A673 (cell line): ENCODE data around the gene STXBP5L. TPM values are rescaled to one million over a fixed set of nuclear protein-coding genes. Genes with fewer than 3 reads are reported as not detected.

Experiments used
- BruUV-seq: library from RNA; stranded (reverse); fragments of 400-500 nt; replicated peaks from 2 replicates; lab custom pipeline; 2021; lab: Mats Ljungman, UMichigan
- CTCF ChIA-PET: fragments of 300-600 bp; sonication (Branson Sonifier 250); formaldehyde crosslinking; loops from one replicate; lab custom pipeline; 2022; ENCODE audit warnings: antibody characterized with exemption; lab: Charles Lee
- POLR2A ChIA-PET: fragments of 300-600 bp; sonication (Branson Sonifier 250); formaldehyde crosslinking; loops from one replicate; lab custom pipeline; 2022; ENCODE audit warnings: antibody characterized with exemption; ENCODE audit not compliant: low non-redundant PET; lab: Charles Lee
- DNase-seq: peaks from one replicate; pipeline ENCODE4 v3.0.0-alpha.2; 2015; ENCODE audit warnings: low spot score
- H3K27ac ChIP-seq: fragments of 200-600 bp; sonication (generic); 2 replicates; pipeline ENCODE4 v1.5.1; 2016; ENCODE audit warnings: mixed run types, low read depth, mild to moderate bottlenecking, mixed read lengths, antibody characterized with exemption, low read length; ENCODE audit not compliant: poor library complexity, severe bottlenecking
- H3K27me3 ChIP-seq: fragments of 200-600 bp; sonication (generic); replicated peaks from 2 replicates; pipeline ENCODE4 v1.6.1; 2017; ENCODE audit warnings: mixed run types, low read depth, mild to moderate bottlenecking, mixed read lengths, antibody characterized with exemption, low read length; ENCODE audit not compliant: insufficient read depth, poor library complexity
- H3K36me3 ChIP-seq: fragments of 200-600 bp; sonication (generic); 2 replicates; pipeline ENCODE4 v1.6.1; 2016; ENCODE audit warnings: mixed run types, mild to moderate bottlenecking, mixed read lengths, antibody characterized with exemption, low read length; ENCODE audit not compliant: insufficient read depth, poor library complexity, severe bottlenecking
- H3K4me1 ChIP-seq: fragments of 200-600 bp; sonication (generic); 2 replicates; pipeline ENCODE4 v1.6.1; 2017; ENCODE audit warnings: mixed run types, mild to moderate bottlenecking, mixed read lengths, antibody characterized with exemption, low read length; ENCODE audit not compliant: insufficient read depth, poor library complexity, severe bottlenecking
- H3K4me3 ChIP-seq: fragments of 200-600 bp; sonication (generic); 2 replicates; pipeline ENCODE4 v1.5.1; 2016; ENCODE audit warnings: low read depth, mixed run types, mild to moderate bottlenecking, mixed read lengths, low read length; ENCODE audit not compliant: poor library complexity, severe bottlenecking
- H3K9me3 ChIP-seq: fragments of 200-600 bp; sonication (generic); 2 replicates; pipeline ENCODE4 v1.6.1; 2016; ENCODE audit warnings: mixed run types, low read depth, mild to moderate bottlenecking, mixed read lengths, antibody characterized with exemption, low read length; ENCODE audit not compliant: poor library complexity, severe bottlenecking
- EZH2 ChIP-seq: fragments of 200-600 bp; sonication (generic); IDR thresholded peaks from 2 replicates; pipeline ENCODE4 v1.6.1; 2017; ENCODE audit warnings: borderline replicate concordance, low read depth, mild to moderate bottlenecking, mixed read lengths, antibody characterized with exemption, low read length; ENCODE audit not compliant: poor library complexity, severe bottlenecking
- intact Hi-C: fragments of 100-400 bp; cut with micrococcal nuclease; formaldehyde crosslinking; loops from one replicate; pipeline ENCODE4 v1.10.0; 2022; ENCODE audit not compliant: unreplicated experiment
- total RNA-seq: library from RNA; stranded (reverse); gene quantifications from 2 replicates; pipeline ENCODE4 v1.2.3, GENCODE V29; 2021
- TF ChIP-seq, protein P1 (sequence below): fragments of 300-800, 200-600 bp; sonication (generic); conservative IDR thresholded peaks from 2 replicates; pipeline ENCODE4 v1.5.1; 2017; ENCODE audit warnings: low read depth, mild to moderate bottlenecking, antibody characterized with exemption, low read length, moderate library complexity, mixed read lengths

Gene STXBP5L
- total RNA-seq, 1 experiment from 2014 or later: not detected

DNA sequence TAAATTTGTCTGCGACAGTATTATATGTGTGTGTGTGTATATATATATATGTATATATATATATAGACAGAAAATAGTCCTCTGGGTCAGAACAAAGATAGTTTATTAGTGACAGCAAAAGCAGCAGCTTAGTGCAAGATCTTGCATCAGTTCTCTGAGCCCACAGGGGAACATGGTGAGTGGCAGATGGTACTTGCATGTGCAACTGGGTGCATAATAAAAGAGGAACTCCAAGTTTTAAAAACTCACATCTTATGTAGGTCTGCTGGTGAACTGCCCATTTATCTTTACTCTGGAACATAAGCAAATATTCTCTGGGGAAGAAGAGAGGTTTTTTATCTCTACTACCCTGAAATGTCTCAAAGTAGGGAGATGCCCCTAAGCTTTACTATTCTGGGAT lies 361.4 kb downstream of the STXBP5L start:
- no peak for TF ChIP-seq EZH2
- TF ChIP-seq, protein P1, sequence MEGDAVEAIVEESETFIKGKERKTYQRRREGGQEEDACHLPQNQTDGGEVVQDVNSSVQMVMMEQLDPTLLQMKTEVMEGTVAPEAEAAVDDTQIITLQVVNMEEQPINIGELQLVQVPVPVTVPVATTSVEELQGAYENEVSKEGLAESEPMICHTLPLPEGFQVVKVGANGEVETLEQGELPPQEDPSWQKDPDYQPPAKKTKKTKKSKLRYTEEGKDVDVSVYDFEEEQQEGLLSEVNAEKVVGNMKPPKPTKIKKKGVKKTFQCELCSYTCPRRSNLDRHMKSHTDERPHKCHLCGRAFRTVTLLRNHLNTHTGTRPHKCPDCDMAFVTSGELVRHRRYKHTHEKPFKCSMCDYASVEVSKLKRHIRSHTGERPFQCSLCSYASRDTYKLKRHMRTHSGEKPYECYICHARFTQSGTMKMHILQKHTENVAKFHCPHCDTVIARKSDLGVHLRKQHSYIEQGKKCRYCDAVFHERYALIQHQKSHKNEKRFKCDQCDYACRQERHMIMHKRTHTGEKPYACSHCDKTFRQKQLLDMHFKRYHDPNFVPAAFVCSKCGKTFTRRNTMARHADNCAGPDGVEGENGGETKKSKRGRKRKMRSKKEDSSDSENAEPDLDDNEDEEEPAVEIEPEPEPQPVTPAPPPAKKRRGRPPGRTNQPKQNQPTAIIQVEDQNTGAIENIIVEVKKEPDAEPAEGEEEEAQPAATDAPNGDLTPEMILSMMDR: no peak
- no peaks in the 10 kb centered on the region for H3K27me3 ChIP-seq
- DNase-seq: no peak
- CTCF ChIA-PET: no interaction called here
- H3K36me3 ChIP-seq: no peaks in the 10 kb centered on the region
- no peak overlapping the region for H3K27ac ChIP-seq
- no peaks in the 10 kb centered on the region for H3K4me1 ChIP-seq
- POLR2A ChIA-PET: no interaction called here
- intact Hi-C loops: no loop called here
- no TSS peak for BruUV-seq
- H3K4me3 ChIP-seq: no peak overlapping the region
- H3K9me3 ChIP-seq: no peaks in the 10 kb centered on the region

GRCh38 chr3:121274411-121274810 lies 366.4 kb downstream of the STXBP5L start:
- intact Hi-C loops: no loop called here
- no peak for TF ChIP-seq EZH2
- TF ChIP-seq, protein P1: no peak
- ChIA-PET CTCF (no interaction called here), POLR2A (no interaction called here)
- no TSS peak for BruUV-seq
- no peak overlapping the region for H3K27ac ChIP-seq
- no peak overlapping the region for H3K4me3 ChIP-seq
- H3K9me3 ChIP-seq: no peaks in the 10 kb centered on the region
- no peaks in the 10 kb centered on the region for H3K36me3 ChIP-seq
- no peaks in the 10 kb centered on the region for H3K4me1 ChIP-seq
- no peaks in the 10 kb centered on the region for H3K27me3 ChIP-seq
- no peak for DNase-seq

GRCh38 chr3:121295452-121295851 lies 387.4 kb downstream of the STXBP5L start:
- DNase-seq: no peak
- ChIA-PET CTCF (no interaction called here), POLR2A (no interaction called here)
- no peak overlapping the region for H3K4me3 ChIP-seq
- no peak overlapping the region for H3K27ac ChIP-seq
- no peaks in the 10 kb centered on the region for H3K4me1 ChIP-seq
- no TSS peak for BruUV-seq
- no peaks in the 10 kb centered on the region for H3K36me3 ChIP-seq
- TF ChIP-seq, protein P1: no peak
- TF ChIP-seq EZH2: no peak
- intact Hi-C loops: no loop called here
- H3K9me3 ChIP-seq: no peaks in the 10 kb centered on the region
- peaks cover 4% of the 10 kb centered on the region for H3K27me3 ChIP-seq
